Measurements from ENCODE around the gene DAPK2.
A peak's percentile ranks its signal among the peaks of the same experiment; 100 is the strongest.

DNA sequence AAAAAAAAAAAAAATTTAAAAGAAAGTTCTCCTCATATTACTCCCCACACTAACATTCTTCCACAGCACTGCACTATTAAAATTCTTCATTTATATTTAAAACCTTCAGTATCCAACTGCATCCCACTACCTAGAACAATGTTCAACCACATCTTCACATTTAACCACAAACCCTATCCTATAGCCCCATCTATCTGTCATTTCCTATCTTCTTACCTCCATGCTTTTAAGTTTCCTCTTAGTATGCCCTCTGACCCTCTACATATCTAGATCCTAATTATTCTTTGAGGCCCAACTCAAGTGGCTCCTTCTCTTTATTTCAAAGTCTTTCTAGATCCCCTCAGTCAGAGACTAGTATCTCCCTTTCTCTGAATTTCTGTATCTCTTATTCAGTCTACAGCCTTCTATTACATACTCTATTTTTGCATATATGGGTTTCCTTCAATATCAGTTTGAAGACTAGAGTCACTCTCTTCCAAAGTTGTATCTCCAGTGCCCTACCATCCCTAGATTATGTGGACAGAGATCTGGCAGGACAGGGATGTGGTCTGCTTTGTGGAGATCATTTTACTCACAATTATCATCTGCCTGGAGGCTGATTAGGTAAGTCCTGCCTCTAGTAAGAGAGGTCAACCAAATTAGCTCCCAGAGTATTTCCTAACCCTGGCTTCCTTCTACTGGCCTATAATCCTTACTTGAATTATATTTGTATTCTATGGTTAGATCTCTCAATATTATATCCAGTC lies 46.0 kb upstream of the DAPK2 start:
- TF ChIP-seq, protein P1, sequence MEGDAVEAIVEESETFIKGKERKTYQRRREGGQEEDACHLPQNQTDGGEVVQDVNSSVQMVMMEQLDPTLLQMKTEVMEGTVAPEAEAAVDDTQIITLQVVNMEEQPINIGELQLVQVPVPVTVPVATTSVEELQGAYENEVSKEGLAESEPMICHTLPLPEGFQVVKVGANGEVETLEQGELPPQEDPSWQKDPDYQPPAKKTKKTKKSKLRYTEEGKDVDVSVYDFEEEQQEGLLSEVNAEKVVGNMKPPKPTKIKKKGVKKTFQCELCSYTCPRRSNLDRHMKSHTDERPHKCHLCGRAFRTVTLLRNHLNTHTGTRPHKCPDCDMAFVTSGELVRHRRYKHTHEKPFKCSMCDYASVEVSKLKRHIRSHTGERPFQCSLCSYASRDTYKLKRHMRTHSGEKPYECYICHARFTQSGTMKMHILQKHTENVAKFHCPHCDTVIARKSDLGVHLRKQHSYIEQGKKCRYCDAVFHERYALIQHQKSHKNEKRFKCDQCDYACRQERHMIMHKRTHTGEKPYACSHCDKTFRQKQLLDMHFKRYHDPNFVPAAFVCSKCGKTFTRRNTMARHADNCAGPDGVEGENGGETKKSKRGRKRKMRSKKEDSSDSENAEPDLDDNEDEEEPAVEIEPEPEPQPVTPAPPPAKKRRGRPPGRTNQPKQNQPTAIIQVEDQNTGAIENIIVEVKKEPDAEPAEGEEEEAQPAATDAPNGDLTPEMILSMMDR (IDR thresholded peaks at IDR 0.05; ENCODE audit: borderline replicate concordance, extremely low read depth, low read length, poor library complexity, severe bottlenecking) = peak; percentile 49
- no peak for TF ChIP-seq EZH2 (IDR thresholded peaks at IDR 0.05; ENCODE audit: borderline replicate concordance, low read depth, low read length, severe bottlenecking)
